Liver (tissue), 3 donors: Measurements from ENCODE around the gene LRRC23.

Source experiments
- CTCF ChIP-seq: fragments of 150-350 bp; IDR thresholded peaks from 2 replicates; pipeline ENCODE4 v1.5.1; 2017; ENCODE audit warnings: improper control_type of control experiment, low read depth, low read length; ENCODE audit not compliant: missing input control
- EGR1 ChIP-seq, 2 donors: IDR thresholded peaks; 2 replicates each; pipeline ENCODE4 v1.6.1; 2016 to 2018; ENCODE audit warnings: antibody characterized with exemption in 2 of 2, low read depth in 2 of 2
- FOXA1 ChIP-seq: IDR thresholded peaks from 2 replicates; pipeline ENCODE4 v1.6.1; 2016; ENCODE audit warnings: antibody characterized with exemption
- GABPA ChIP-seq, 2 donors: IDR thresholded peaks in 1 of 2; conservative IDR thresholded peaks in 1 of 2; 2 replicates each; pipeline ENCODE4 v1.6.1; 2016; ENCODE audit warnings: antibody characterized with exemption in 2 of 2, mild to moderate bottlenecking in 1 of 2, moderate library complexity in 1 of 2
- MAX ChIP-seq: IDR thresholded peaks from 2 replicates; pipeline ENCODE4 v1.6.1; 2016; ENCODE audit warnings: antibody characterized with exemption
- REST ChIP-seq: IDR thresholded peaks from 2 replicates; pipeline ENCODE4 v1.6.1; 2016; ENCODE audit warnings: antibody characterized with exemption, mild to moderate bottlenecking
- RXRA ChIP-seq, 2 donors: IDR thresholded peaks; 2 replicates each; pipeline ENCODE4 v1.6.1; 2017 to 2018; ENCODE audit warnings: antibody characterized with exemption in 2 of 2, mild to moderate bottlenecking in 1 of 2
- SP1 ChIP-seq: IDR thresholded peaks from 2 replicates; pipeline ENCODE4 v1.6.1; 2018; ENCODE audit warnings: antibody characterized with exemption, mild to moderate bottlenecking
- TAF1 ChIP-seq: conservative IDR thresholded peaks from 2 replicates; pipeline ENCODE4 v1.6.1; 2016; ENCODE audit warnings: antibody characterized with exemption, mild to moderate bottlenecking
- ZBTB33 ChIP-seq: IDR thresholded peaks from 2 replicates; pipeline ENCODE4 v1.6.1; 2016; ENCODE audit warnings: antibody characterized with exemption
- donor health status: healthy.
- donor health status: healthy.

GRCh38 chr12:6958609-6959057 lies 54.0 kb downstream of the LRRC23 start:
- TF ChIP-seq CTCF (no peak), ZBTB33 (no peak), FOXA1 (no peak), MAX (no peak), GABPA (IDR thresholded peaks at IDR 0.05 in 1 of 2, conservative IDR thresholded peaks at IDR 0.05 in 1 of 2) (no peak), TAF1 (no peak), RXRA (IDR thresholded peaks at IDR 0.05) (no peak), EGR1 (IDR thresholded peaks at IDR 0.05; ENCODE audit: low read depth in 2 of 2) (no peak), SP1 (no peak), REST (no peak)
